NCI-H345 (cell line): ENCODE measurements around the gene BID.

Experiments
- DNase-seq: peaks from one replicate; lab custom pipeline; 2025; lab: John Stamatoyannopoulos, UW

BID gene

GRCh38 chr22:17783773-17784480, 9.7 kb upstream of the BID start:
- no peak for DNase-seq

GRCh38 chr22:17783312-17783711, 9.0 kb upstream of the BID start:
- no peak for DNase-seq

- no peak for DNase-seq
Measured at GRCh38 chr22:17782621-17783020, 8.4 kb upstream of the BID start.

GRCh38 chr22:17782158-17782557, 7.9 kb upstream of the BID start:
- DNase-seq, result no peak

- DNase-seq, result peak; percentile 46
Measured at GRCh38 chr22:17781319-17782031, 7.2 kb upstream of the BID start.

GRCh38 chr22:17780741-17781318, 6.6 kb upstream of the BID start:
- DNase-seq, result no peak

- no peak for DNase-seq
Measured at GRCh38 chr22:17780116-17780740, 6.0 kb upstream of the BID start.

GRCh38 chr22:17779286-17780115, 5.2 kb upstream of the BID start:
- peak; percentile 37 for DNase-seq

- no peak for DNase-seq
Measured at GRCh38 chr22:17778412-17778976, 4.2 kb upstream of the BID start.

- DNase-seq, result no peak
Measured at GRCh38 chr22:17777717-17778044, 3.4 kb upstream of the BID start.

GRCh38 chr22:17777005-17777716, 2.9 kb upstream of the BID start:
- no peak for DNase-seq

GRCh38 chr22:17775781-17776465, 1.7 kb upstream of the BID start:
- DNase-seq, result no peak

GRCh38 chr22:17774926-17775685, 837 bp upstream of the BID start:
- DNase-seq, result no peak

- DNase-seq, result peak; percentile 56
Measured at GRCh38 chr22:17773606-17774205, 563 bp downstream of the BID start.

- DNase-seq, result no peak
Measured at GRCh38 chr22:17772958-17773605, 1.2 kb downstream of the BID start.

- DNase-seq, result no peak
Measured at GRCh38 chr22:17772249-17772957, 1.9 kb downstream of the BID start.

GRCh38 chr22:17770180-17771077, 3.8 kb downstream of the BID start:
- no peak for DNase-seq
